Stimulated activated CD4-positive, alpha-beta T cell treated with anti-CD3 and anti-CD28 coated beads, Interleukin-4, amount 100 ng/mL, for 24 hours (primary cell): ENCODE measurements around the gene MRAP.

ENCODE experiments used
- DNase-seq: peaks from one replicate; pipeline ENCODE4 v3.0.0-alpha.2; 2020

MRAP gene

GRCh38 chr21:32350211-32350980 is 51.7 kb downstream of the MRAP start:
- no peak for DNase-seq

DNA sequence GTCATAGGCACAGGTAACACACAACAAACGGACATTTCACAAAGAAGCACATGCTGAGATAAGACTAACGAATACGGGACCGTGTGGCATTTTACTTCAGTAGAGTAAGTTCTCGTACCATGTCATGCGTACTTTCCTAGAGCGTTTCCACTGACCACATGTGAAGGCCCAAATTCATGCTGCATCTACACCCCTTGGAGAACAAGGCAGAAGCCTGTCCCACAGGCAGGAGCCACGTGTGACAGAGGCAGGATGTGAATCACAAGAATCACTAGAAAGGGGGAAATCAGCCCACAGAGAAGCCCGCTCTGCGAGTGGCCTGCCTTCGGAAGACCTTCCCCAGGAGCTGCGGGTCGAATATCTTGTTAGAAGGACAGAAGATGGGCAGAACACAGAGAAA is 52.3 kb downstream of the MRAP start:
- no peak for DNase-seq

DNA sequence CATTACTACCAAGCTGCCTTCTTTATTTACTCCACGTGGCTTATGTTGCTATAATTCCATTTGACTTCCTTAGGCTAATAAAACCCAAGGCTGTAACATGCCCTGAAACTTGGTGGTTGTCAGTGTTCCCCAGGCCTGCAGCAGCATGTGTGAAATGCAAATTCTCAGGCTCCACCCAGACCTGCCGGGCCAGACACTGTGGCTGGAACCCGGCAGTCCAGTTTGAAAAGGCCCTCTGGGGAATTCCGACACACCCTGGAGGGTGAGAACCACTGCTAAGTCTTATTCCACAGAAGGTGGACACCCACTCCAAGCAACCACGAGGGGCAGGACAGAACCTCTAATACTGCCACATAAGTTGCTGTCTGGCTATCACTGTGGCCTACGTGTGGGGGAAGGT is 52.8 kb downstream of the MRAP start:
- no peak for DNase-seq

DNA sequence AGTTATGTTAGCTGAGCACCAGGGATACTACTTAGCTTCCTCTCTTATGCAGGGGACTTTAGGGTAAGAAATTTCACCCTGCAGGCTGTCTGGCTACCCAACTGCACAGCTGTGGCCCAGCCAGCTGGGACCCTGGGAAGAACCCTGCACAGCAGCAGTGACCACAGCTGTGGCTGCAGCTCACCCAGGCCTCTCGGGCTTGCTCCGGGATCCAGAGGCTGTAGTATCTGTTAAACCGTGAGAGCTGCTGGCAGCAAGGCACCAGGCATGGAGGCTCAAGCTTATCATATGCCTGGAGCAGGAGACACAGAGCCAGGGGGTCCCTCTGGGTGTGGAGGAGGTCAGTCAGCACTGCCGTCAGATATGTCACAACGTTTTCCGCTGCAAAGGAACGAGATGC is 53.9 kb downstream of the MRAP start:
- DNase-seq: no peak

DNA sequence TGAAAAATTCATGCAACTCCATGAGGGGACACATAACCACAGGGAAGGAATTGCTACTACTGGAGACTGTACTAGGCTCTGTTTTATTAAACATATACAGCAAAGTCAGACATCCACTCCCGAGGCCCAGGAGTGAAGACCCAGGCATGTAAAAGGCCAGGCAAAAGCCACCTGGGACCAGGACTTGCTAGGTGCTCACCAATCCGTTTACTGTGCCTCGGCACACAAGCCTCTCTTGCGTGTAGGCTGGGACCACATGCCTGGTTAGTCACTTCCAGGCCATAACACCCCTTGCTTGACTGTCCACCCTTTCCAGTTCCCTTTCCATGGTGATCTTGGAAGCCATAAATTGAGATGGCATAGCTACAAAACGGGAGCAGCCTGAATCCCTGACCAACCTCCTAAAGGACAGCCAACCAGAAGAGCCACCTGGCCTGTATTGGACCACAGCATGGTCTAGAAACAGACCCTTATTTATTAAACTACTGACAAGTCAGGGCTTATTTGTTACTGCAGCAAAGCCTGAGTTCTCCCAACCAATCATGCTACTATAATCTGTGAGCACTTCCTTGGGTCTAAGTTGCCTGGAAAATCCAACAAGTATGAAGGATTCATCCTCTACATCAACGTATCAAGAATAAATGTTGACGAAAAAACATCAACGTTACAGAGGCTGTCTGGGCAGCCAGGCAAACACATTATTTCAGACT is 54.5 kb downstream of the MRAP start:
- DNase-seq: no peak

DNA sequence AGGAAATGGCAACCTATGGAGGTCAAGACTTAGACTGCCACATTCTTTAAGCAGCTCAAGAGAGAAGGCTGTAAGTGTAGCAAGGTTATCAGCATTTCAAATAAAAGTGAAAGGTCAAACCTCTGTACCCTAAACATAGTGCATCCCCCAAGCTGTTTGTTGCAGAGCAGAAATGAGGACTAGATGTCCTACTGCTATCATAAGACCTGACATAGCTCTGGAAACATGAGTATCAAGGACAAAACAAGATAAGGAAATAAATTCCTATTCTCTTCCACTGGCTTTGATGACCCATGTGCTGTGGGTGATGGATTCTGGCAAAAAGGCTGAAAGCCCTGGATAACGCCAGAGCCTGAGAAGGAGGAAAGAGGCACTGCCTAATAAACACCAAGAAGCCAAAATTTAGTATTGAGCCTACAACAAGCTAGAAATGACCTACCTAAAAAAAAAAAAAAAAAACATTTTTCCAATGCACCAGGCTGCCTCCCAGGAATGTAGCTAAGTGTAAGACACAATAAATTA is 58.3 kb downstream of the MRAP start:
- DNase-seq: no peak

- DNase-seq: no peak
Measured at GRCh38 chr21:32359719-32360260, 61.1 kb downstream of the MRAP start.

- no peak for DNase-seq
Measured at GRCh38 chr21:32360401-32360975, 61.8 kb downstream of the MRAP start.
